Panc1 (cell line): ENCODE data around the gene MAP3K15. TPM values are rescaled to one million over a fixed set of nuclear protein-coding genes. Genes with fewer than 3 reads are reported as not detected.
"Not testable (repeated sequence)": the region's sequence is repeated elsewhere in the genome, so short reads cannot be mapped to it uniquely, and the experiment has no call there.

ENCODE experiments used
- ATAC-seq: fragments of 200-7000 bp; cut with Tn5 transposase; 2 replicates; pipeline ENCODE4 v1.9.1; 2020; ENCODE audit warnings: mild to moderate bottlenecking, moderate library complexity
- BruUV-seq: library from RNA; stranded (reverse); fragments of 400-500 nt; replicated peaks from 2 replicates; lab custom pipeline; 2021; lab: Mats Ljungman, UMichigan
- CTCF ChIA-PET: fragments of 300-600 bp; sonication (Branson Sonifier 250); formaldehyde crosslinking; loops from one replicate; lab custom pipeline; 2022; ENCODE audit warnings: antibody characterized with exemption; lab: Charles Lee
- POLR2A ChIA-PET: fragments of 300-600 bp; sonication (Branson Sonifier 250); formaldehyde crosslinking; loops from one replicate; lab custom pipeline; 2022; ENCODE audit warnings: antibody characterized with exemption; lab: Charles Lee
- DNase-seq: peaks from one replicate; pipeline ENCODE4 v3.0.0-alpha.2; 2010; ENCODE audit warnings: low read depth, low spot score
- H3K27ac ChIP-seq: 2 replicates; pipeline ENCODE4 v1.5.1; 2011; ENCODE audit warnings: mild to moderate bottlenecking, low read length, inconsistent platforms
- H3K27me3 ChIP-seq: fragments of 200-500 bp; sonication (Bioruptor generic); 2 replicates; pipeline ENCODE4 v1.6.0; 2014; ENCODE audit warnings: low read length, inconsistent platforms; ENCODE audit not compliant: control insufficient read depth, insufficient read depth
- H3K36me3 ChIP-seq: fragments of 200-500 bp; sonication (Bioruptor generic); 2 replicates; pipeline ENCODE4 v1.5.1; 2014; ENCODE audit warnings: inconsistent platforms, mild to moderate bottlenecking, low read length, moderate library complexity; ENCODE audit not compliant: control insufficient read depth, insufficient read depth
- H3K4me1 ChIP-seq: 2 replicates; pipeline ENCODE4 v1.5.1; 2011; ENCODE audit warnings: inconsistent platforms, mild to moderate bottlenecking, low read length, moderate library complexity; ENCODE audit not compliant: control insufficient read depth, insufficient read depth
- H3K4me3 ChIP-seq, 2 experiments: 2 replicates each; pipeline ENCODE4 v1.5.1; 2011 to 2012; ENCODE audit warnings: low read depth in 2 of 2, low read length in 2 of 2, mild to moderate bottlenecking in 2 of 2, inconsistent platforms in 1 of 2, moderate library complexity in 1 of 2
- H3K9me3 ChIP-seq: fragments of 200-500 bp; sonication (Bioruptor generic); 2 replicates; pipeline ENCODE4 v1.5.1; 2014; ENCODE audit warnings: low read depth, mild to moderate bottlenecking, inconsistent platforms, low read length, moderate library complexity; ENCODE audit not compliant: control insufficient read depth, insufficient read depth
- CTCF ChIP-seq: fragments of 450-650 bp; IDR thresholded peaks from 2 replicates; pipeline ENCODE4 v1.5.1; 2017; ENCODE audit warnings: mild to moderate bottlenecking
- POLR2AphosphoS5 ChIP-seq: IDR thresholded peaks from 2 replicates; pipeline ENCODE4 v1.6.1; 2012; ENCODE audit warnings: mild to moderate bottlenecking, low read depth, low read length, moderate library complexity
- REST ChIP-seq, 2 experiments: IDR thresholded peaks; 2 replicates each; pipeline ENCODE4 v1.6.1; 2011 to 2012; ENCODE audit warnings: low read depth in 2 of 2, control low read depth in 1 of 2, low read length in 1 of 2, mild to moderate bottlenecking in 1 of 2, moderate library complexity in 1 of 2; ENCODE audit not compliant: insufficient read depth in 1 of 2
- SIN3A ChIP-seq: IDR thresholded peaks from 2 replicates; pipeline ENCODE4 v1.6.1; 2012; ENCODE audit warnings: low read depth, mild to moderate bottlenecking, low read length, moderate library complexity, borderline replicate concordance; ENCODE audit not compliant: insufficient read depth
- TCF7L2 ChIP-seq: IDR thresholded peaks from 2 replicates; pipeline ENCODE4 v1.6.1; 2011; ENCODE audit warnings: mild to moderate bottlenecking, low read depth, low read length, inconsistent platforms
- in situ Hi-C: cut with HindIII; loops from 2 replicates; pipeline ENCODE4 v1.10.0; 2016; ENCODE audit warnings: low sequenced_read_pairs, low pct_unique_long_range_greater_than_20kb
- intact Hi-C: fragments of 100-400 bp; cut with micrococcal nuclease; formaldehyde crosslinking; loops from one replicate; pipeline ENCODE4 v1.10.0; 2022; ENCODE audit not compliant: unreplicated experiment
- total RNA-seq: library from RNA; stranded (reverse); gene quantifications from one replicate; pipeline ENCODE4 v1.2.1, GENCODE V29; 2021; ENCODE audit not compliant: unreplicated experiment

Gene MAP3K15
- total RNA-seq, 1 experiment from 2014 or later, result 4.9 TPM

- ChIA-PET CTCF (no interaction called here), POLR2A (no interaction called here)
- TF ChIP-seq SIN3A (no peak), REST (IDR thresholded peaks at IDR 0.05; ENCODE audit: insufficient read depth in 1 of 2, low read depth in 2 of 2, low read length in 1 of 2) (no peak), CTCF (no peak), TCF7L2 (no peak), POLR2AphosphoS5 (no peak)
- ATAC-seq (no peak), DNase-seq (no peak)
- Histone ChIP-seq H3K9me3 (no peaks in the 10 kb centered on the region), H3K4me1 (no peaks in the 10 kb centered on the region), H3K27me3 (no peaks in the 10 kb centered on the region), H3K4me3 (no peak overlapping the region), H3K27ac (no peak overlapping the region), H3K36me3 (no peaks in the 10 kb centered on the region)
- intact Hi-C loops, result no loop called here
- no TSS peak for BruUV-seq
- in situ Hi-C loops, result no loop called here
Observed at GRCh38 chrX:19487520-19488200, 27.6 kb downstream of the MAP3K15 start.

- no TSS peak for BruUV-seq
- POLR2A ChIA-PET, result no interaction called here
- ATAC-seq, result no peak
Observed at GRCh38 chrX:19479458-19479857, 35.9 kb downstream of the MAP3K15 start.

GRCh38 chrX:19468383-19468782 lies 46.9 kb downstream of the MAP3K15 start:
- H3K27ac ChIP-seq, H3K4me3 ChIP-seq, intact Hi-C loops, H3K27me3 ChIP-seq, in situ Hi-C loops, CTCF ChIA-PET, BruUV-seq, H3K4me1 ChIP-seq, H3K36me3 ChIP-seq, H3K9me3 ChIP-seq, POLR2A ChIA-PET, ATAC-seq, DNase-seq: not testable (repeated sequence)

More at GRCh38 chrX:19479458-19479857, 35.9 kb downstream of the MAP3K15 start:
- Histone ChIP-seq H3K9me3 (no peaks in the 10 kb centered on the region), H3K27ac (no peak overlapping the region), H3K27me3 (no peaks in the 10 kb centered on the region), H3K4me3 (no peak overlapping the region), H3K36me3 (no peaks in the 10 kb centered on the region), H3K4me1 (no peaks in the 10 kb centered on the region)
- DNase-seq, result no peak
- intact Hi-C loops, result no loop called here
- CTCF ChIA-PET, result no interaction called here
- in situ Hi-C loops, result no loop called here
- TF ChIP-seq SIN3A (no peak), TCF7L2 (no peak), CTCF (no peak)
